Measurements from ENCODE around the gene TWF2.

Gene TWF2

DNA sequence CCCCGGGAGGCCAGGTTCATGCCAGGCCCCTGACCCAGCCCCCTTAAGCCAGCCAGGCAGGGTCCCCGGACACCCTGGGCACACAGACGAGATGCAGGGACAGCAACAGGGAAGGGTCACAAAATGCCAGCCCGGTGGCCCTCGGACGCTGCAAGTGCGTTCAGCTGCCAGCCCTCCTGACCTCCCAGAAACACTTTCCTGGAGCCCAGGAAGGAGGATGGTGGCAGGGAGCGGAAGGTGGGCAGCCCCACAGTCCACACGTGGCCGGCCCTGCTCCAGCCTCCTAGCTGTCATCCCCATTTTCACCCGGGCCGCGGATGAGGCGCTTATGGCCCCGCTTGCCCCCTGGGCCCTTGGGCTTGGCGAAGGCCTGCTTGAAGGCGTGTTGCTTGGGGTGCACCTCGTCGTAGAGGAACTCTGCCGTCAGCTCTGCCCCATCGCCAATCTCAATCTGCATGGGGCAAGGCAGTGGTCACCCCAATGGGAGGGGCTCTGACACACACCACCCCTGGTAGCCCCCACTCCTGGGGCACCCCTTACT, 10.1 kb downstream of the TWF2 start:
- H3K4me3 ChIP-seq (ENCODE audit: control insufficient read depth, low read depth, low read length) = no peak overlapping the region
- TF ChIP-seq, protein P1, sequence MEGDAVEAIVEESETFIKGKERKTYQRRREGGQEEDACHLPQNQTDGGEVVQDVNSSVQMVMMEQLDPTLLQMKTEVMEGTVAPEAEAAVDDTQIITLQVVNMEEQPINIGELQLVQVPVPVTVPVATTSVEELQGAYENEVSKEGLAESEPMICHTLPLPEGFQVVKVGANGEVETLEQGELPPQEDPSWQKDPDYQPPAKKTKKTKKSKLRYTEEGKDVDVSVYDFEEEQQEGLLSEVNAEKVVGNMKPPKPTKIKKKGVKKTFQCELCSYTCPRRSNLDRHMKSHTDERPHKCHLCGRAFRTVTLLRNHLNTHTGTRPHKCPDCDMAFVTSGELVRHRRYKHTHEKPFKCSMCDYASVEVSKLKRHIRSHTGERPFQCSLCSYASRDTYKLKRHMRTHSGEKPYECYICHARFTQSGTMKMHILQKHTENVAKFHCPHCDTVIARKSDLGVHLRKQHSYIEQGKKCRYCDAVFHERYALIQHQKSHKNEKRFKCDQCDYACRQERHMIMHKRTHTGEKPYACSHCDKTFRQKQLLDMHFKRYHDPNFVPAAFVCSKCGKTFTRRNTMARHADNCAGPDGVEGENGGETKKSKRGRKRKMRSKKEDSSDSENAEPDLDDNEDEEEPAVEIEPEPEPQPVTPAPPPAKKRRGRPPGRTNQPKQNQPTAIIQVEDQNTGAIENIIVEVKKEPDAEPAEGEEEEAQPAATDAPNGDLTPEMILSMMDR (IDR thresholded peaks at IDR 0.05; ENCODE audit: control insufficient read depth, insufficient read depth, low read depth, low read length, missing control alignments) = no peak
- DNase-seq (ENCODE audit: low read depth) = no peak

DNA sequence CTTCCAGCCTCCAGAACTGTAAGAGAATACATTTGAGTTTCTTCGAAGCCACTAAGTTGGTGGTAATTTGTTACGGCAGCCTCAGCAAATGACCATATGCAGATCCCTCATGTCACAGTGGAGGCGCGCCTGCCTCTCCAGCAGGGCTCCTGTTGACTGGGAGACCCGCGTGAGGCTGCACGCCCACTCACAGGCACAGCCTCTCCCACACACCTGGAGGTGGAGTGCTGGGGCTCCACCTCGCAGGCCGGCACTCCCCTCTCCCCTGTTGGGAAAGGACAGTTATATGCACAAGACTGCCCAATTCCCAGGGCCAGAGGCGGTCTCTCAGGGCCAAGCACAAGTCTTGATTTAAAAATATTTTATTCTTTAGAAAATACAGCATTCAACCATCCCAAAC, 10.7 kb downstream of the TWF2 start:
- DNase-seq (ENCODE audit: low read depth) = no peak
- no peak overlapping the region for H3K4me3 ChIP-seq (ENCODE audit: control insufficient read depth, low read depth, low read length)
- TF ChIP-seq, protein P1 (IDR thresholded peaks at IDR 0.05; ENCODE audit: control insufficient read depth, insufficient read depth, low read depth, low read length, missing control alignments) = no peak

DNA sequence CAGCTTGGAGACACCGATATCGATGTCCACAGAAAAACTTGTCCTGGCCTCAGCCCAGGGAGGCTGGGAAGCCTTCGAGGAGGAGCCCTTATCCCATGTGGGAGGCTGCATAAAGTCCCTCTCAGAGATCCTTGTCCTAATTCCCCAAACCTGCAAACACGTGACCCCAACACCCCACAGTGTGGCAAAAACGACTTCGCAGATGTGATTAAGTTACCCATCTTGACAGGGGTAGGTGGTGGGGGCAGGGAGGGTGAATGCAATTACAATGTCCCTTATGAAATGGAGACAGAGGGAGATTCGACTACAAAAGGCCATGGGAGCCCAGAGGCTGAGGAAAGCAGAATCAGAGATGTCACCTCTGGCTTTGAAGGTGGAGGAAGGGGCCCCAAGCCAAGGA, 11.2 kb downstream of the TWF2 start:
- no peak for DNase-seq (ENCODE audit: low read depth)
- TF ChIP-seq, protein P1 (IDR thresholded peaks at IDR 0.05; ENCODE audit: control insufficient read depth, insufficient read depth, low read depth, low read length, missing control alignments) = no peak
- H3K4me3 ChIP-seq (ENCODE audit: control insufficient read depth, low read depth, low read length) = no peak overlapping the region

DNA sequence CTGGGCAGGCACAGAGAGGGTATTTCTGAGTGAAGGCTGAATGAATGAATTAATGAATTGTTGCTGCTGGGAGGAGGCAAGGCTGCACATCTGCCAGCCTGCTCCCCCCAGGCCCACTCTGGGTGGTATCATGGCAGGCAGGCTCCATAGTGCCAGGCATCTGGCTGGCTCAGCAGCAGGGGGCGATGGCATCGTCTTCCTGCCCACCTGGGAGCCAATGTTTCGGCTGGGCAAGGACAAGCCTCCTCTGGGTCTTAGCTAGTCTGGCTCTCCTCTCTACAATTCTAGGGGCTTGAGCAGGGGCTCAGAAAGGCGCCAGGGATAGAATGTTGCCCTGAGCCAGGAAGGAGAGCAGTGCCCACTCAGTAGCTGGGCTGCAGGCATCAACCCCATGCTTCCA, 11.8 kb downstream of the TWF2 start:
- TF ChIP-seq, protein P1 (IDR thresholded peaks at IDR 0.05; ENCODE audit: control insufficient read depth, insufficient read depth, low read depth, low read length, missing control alignments) = no peak
- DNase-seq (ENCODE audit: low read depth) = no peak
- H3K4me3 ChIP-seq (ENCODE audit: control insufficient read depth, low read depth, low read length) = no peak overlapping the region

DNA sequence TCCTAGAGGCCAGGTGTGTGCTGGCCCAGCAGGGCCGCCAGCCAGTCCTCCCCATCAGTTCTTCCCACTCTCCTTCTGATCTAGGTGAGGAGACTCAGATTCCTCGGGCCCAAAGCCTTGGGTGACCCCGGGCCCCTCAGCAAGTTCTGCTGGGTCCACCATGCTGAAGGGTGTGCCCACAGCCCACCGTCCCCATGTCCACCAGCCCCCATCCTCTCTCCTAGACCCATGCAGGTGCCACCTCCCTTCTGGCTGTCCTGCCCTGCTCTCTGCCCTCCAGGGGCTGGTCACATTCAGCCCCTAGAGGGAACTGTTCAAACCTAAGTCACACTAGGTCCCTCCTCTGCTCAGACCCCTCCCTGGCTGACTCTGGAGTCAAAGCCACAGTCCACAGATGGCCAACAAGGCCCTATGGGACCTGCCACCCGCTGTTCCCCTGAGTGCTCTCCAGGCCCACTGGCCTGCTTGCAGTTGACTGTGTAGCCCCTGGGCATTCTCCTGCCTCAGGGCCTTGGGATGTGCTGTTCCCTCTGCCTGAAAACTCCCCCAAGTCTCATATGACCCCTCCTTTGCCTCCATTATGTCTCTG, 12.6 kb downstream of the TWF2 start:
- DNase-seq (ENCODE audit: low read depth) = no peak
- no peak overlapping the region for H3K4me3 ChIP-seq (ENCODE audit: control insufficient read depth, low read depth, low read length)
- TF ChIP-seq, protein P1 (IDR thresholded peaks at IDR 0.05; ENCODE audit: control insufficient read depth, insufficient read depth, low read depth, low read length, missing control alignments) = no peak

DNA sequence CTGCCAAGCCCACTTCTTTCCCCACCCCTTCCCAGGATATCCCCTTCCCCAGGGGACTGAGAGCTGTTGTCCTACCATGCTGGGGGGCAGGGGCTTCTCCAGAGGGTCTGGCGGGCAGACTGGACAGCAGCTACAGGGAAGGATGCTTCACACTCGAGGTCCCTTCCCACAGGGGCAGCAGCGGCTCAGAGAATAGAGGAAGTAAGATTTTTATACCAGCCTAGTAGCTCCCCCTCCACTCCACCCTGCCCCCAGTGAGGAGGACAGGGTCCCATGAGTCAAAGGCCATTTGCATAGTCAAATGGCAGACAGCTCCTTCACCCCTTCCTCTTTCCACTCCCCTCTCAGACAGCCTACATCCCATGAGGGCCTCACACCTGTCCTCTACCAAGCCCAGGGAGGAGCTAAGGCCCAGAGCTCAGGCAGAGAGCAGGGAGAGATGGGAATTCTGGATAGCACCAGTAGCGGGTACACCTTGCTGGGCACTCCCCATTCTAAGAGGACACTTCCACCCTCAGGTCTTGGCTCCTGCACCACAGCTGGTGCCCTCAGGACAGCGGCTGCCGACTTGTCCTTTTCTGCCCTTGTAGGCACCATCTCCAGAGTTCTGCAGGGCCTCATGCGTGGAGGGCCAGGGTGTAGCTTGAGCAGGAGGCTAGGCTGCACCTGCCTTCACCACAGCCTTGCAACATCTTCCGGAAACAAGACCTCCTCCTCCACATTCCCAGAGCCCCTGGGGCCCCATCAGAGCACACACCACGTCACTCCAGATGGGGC, 13.3 kb downstream of the TWF2 start, which contains the start of gene TLR9:
Gene TLR9 (minus strand): TSS at position 194 of the 777 bp plus-strand sequence. CDS start 116 bp downstream, at position 78.
- TF ChIP-seq, protein P1 (IDR thresholded peaks at IDR 0.05; ENCODE audit: control insufficient read depth, insufficient read depth, low read depth, low read length, missing control alignments) = no peak
- no peak within 1 kb of the TSS for H3K4me3 ChIP-seq (ENCODE audit: control insufficient read depth, low read depth, low read length)
- DNase-seq (ENCODE audit: low read depth) = no peak
